Sigmoid colon (tissue), 7 donors: Measurements from ENCODE around the gene SMIM44. TPM values are rescaled to one million over a fixed set of nuclear protein-coding genes. Genes with fewer than 3 reads are reported as not detected.

Experiments used
- DNase-seq: peaks from one replicate; pipeline ENCODE4 v3.0.0-alpha.2; 2019
- H3K27ac ChIP-seq, 4 donors: fragments of 200-600 bp; sonication (generic); one replicate each; pipeline ENCODE4 v1.5.1; 2016 to 2019; ENCODE audit warnings: mild to moderate bottlenecking in 1 of 4
- H3K27me3 ChIP-seq, 3 donors: fragments of 200-600 bp; sonication (generic); one replicate each; pipeline ENCODE4 v1.5.1; 2019; ENCODE audit warnings: mild to moderate bottlenecking in 1 of 3
- H3K36me3 ChIP-seq, 4 donors: fragments of 200-600 bp; sonication (generic); one replicate each; pipeline ENCODE4 v1.5.1; 2016 to 2019
- H3K4me1 ChIP-seq, 4 donors: fragments of 200-600 bp; sonication (generic); one replicate each; pipeline ENCODE4 v1.5.1; 2017 to 2019
- H3K4me3 ChIP-seq, 4 donors: fragments of 200-600 bp; sonication (generic); one replicate each; pipeline ENCODE4 v1.5.1; 2017 to 2019; ENCODE audit warnings: mild to moderate bottlenecking in 2 of 4, moderate library complexity in 1 of 4
- H3K9me3 ChIP-seq, 4 donors: fragments of 200-600 bp in 3 of 4; sonication (generic) in 3 of 4; one replicate each; pipeline versions ENCODE4 v1.5.1 to v1.6.1; 2013 to 2019
- EP300 ChIP-seq, 4 donors: sonication (generic); formaldehyde crosslinking; IDR thresholded peaks; one replicate each; pipeline ENCODE4 v1.6.1; 2017; ENCODE audit warnings: antibody characterized with exemption in 4 of 4
- POLR2A ChIP-seq, 2 donors: fragments of 450-650 bp; IDR thresholded peaks; one replicate each; pipeline ENCODE4 v1.6.1; 2016; ENCODE audit warnings: antibody characterized with exemption in 2 of 2, mild to moderate bottlenecking in 2 of 2, moderate library complexity in 2 of 2
- POLR2AphosphoS5 ChIP-seq, 4 donors: sonication (generic); formaldehyde crosslinking; IDR thresholded peaks; one replicate each; pipeline ENCODE4 v1.6.1; 2017; ENCODE audit warnings: antibody characterized with exemption in 4 of 4
- WGBS, 2 donors: extraction: QIAGEN DNeasy Blood & Tissue Kit; methylation state at CpG; one replicate each; pipeline ENCODE4 v1.1.7; 2013; 5-methylcytosine and 5-hydroxymethylcytosine counted together
- intact Hi-C: fragments of 100-400 bp; cut with DNase I; formaldehyde crosslinking; loops from one replicate; pipeline ENCODE4 v1.15.1; 2023
- polyA plus RNA-seq, 3 donors: library from polyadenylated mRNA; stranded (reverse); fragments of 200-250 nt; gene quantifications; one replicate each; pipeline ENCODE4 v1.2.3, GENCODE V29; 2013
- total RNA-seq, 4 donors: library from RNA; depleted of rRNA; stranded (reverse); fragments of >200 nt; gene quantifications; one replicate each; pipeline ENCODE4 v1.1.0, GENCODE V29; 2016
- TF ChIP-seq, protein P1 (sequence below), 4 experiments: fragments of 450-650 bp in 3 of 4; fragments of 200-600 bp in 1 of 4; IDR thresholded peaks; one replicate each; pipeline ENCODE4 v1.5.1; 2016 to 2019; ENCODE audit warnings: antibody characterized with exemption in 4 of 4, mild to moderate bottlenecking in 3 of 4, moderate library complexity in 2 of 4
- donor health status: healthy with polysubstance abuse.
- donor health status: Bipolar disorder and iron deficiency.
- donor health status: healthy.

SMIM44 gene
- total and polyA plus RNA-seq, 7 donors, result 2.9 TPM; not detected in 6

GRCh38 chr19:3463714-3464586 lies 19.3 kb downstream of the SMIM44 start:
- WGBS, 2 donors, result 87 to 94% methylated on average over 57 of the region's 57 CpGs
- no peaks in the 10 kb centered on the region for H3K9me3 ChIP-seq
- no peak for TF ChIP-seq POLR2A (IDR thresholded peaks at IDR 0.05)
- peak in 3 of 4 donors; percentile 12 to 28 (median 22) for TF ChIP-seq POLR2AphosphoS5 (IDR thresholded peaks at IDR 0.05)
- no peak for TF ChIP-seq EP300 (IDR thresholded peaks at IDR 0.05)
- peak overlapping the region; percentile 70 to 92 (median 86) for H3K27ac ChIP-seq
- intact Hi-C loops, result no loop called here
- peaks cover 0 to 83% (median 75%) of the 10 kb centered on the region in 4 donors for H3K4me1 ChIP-seq
- H3K4me3 ChIP-seq, result no peak overlapping the region
- DNase-seq, result no peak
- peaks cover 0 to 41% (median 14%) of the 10 kb centered on the region in 4 donors for H3K36me3 ChIP-seq
- H3K27me3 ChIP-seq, result no peaks in the 10 kb centered on the region

DNA sequence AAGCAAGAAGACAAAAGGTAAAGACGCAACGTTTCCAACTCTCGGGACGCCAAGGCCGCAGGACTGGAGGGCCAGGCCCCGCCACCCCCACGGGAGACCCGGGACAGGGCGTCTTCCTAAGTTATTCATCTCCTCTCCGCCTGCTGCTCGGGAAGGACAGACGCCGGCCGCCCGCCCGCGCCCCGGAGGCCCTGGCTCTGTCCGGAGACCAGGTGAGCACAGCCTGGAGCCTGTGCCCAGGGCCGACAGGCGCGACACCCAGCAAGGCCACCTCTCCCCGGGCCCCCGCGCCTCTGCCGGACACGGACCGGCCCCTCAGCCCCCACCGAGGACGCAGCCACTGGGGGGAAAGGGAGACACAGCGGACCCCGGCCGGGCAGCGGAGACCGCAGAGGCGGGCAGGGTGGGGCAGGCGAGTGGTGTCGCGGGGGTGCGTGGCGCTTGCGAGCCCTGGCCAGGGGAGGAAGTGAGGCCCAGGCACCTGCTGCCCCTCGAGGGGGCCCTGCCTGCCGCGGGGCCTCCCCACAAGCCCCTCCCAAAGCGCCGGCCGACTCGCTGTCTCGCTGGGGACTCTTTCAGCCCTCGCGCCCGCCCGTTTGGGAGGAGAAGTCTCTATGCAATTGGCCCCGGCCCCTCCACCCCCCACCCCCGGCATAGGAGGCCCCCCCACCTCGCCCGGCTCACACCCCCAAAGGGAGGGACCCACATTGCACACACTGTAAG lies 20.1 kb downstream of the SMIM44 start:
- Histone ChIP-seq H3K4me1 (peaks cover 0 to 83% (median 80%) of the 10 kb centered on the region in 4 donors), H3K27ac (peak overlapping the region; percentile 70 to 92 (median 86)), H3K9me3 (no peaks in the 10 kb centered on the region), H3K27me3 (no peaks in the 10 kb centered on the region), H3K4me3 (no peak overlapping the region), H3K36me3 (peaks cover 0 to 41% (median 14%) of the 10 kb centered on the region in 4 donors)
- intact Hi-C loops, result no loop called here
- no peak for TF ChIP-seq EP300 (IDR thresholded peaks at IDR 0.05)
- peak in 1 of 4 donors; percentile 30 for TF ChIP-seq POLR2AphosphoS5 (IDR thresholded peaks at IDR 0.05)
- no peak for DNase-seq
- 85 to 90% methylated on average over 58 of the region's 58 CpGs for WGBS, 2 donors

GRCh38 chr19:3459965-3460582 lies 23.2 kb downstream of the SMIM44 start:
- intact Hi-C loops, result no loop called here
- Histone ChIP-seq H3K36me3 (peaks cover 3 to 64% (median 31%) of the 10 kb centered on the region in 4 donors), H3K9me3 (no peaks in the 10 kb centered on the region), H3K27ac (peak overlapping the region; percentile 82 to 92 (median 88)), H3K4me3 (no peak overlapping the region), H3K27me3 (no peaks in the 10 kb centered on the region), H3K4me1 (peaks cover 0 to 84% (median 79%) of the 10 kb centered on the region in 4 donors)
- 88 to 92% methylated on average over 15 of the region's 15 CpGs for WGBS, 2 donors
- DNase-seq, result no peak
- TF ChIP-seq EP300 (IDR thresholded peaks at IDR 0.05), result no peak
- TF ChIP-seq POLR2AphosphoS5 (IDR thresholded peaks at IDR 0.05), result no peak
- no peak for TF ChIP-seq POLR2A (IDR thresholded peaks at IDR 0.05)
- TF ChIP-seq, protein P1, sequence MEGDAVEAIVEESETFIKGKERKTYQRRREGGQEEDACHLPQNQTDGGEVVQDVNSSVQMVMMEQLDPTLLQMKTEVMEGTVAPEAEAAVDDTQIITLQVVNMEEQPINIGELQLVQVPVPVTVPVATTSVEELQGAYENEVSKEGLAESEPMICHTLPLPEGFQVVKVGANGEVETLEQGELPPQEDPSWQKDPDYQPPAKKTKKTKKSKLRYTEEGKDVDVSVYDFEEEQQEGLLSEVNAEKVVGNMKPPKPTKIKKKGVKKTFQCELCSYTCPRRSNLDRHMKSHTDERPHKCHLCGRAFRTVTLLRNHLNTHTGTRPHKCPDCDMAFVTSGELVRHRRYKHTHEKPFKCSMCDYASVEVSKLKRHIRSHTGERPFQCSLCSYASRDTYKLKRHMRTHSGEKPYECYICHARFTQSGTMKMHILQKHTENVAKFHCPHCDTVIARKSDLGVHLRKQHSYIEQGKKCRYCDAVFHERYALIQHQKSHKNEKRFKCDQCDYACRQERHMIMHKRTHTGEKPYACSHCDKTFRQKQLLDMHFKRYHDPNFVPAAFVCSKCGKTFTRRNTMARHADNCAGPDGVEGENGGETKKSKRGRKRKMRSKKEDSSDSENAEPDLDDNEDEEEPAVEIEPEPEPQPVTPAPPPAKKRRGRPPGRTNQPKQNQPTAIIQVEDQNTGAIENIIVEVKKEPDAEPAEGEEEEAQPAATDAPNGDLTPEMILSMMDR (IDR thresholded peaks at IDR 0.05), result no peak

DNA sequence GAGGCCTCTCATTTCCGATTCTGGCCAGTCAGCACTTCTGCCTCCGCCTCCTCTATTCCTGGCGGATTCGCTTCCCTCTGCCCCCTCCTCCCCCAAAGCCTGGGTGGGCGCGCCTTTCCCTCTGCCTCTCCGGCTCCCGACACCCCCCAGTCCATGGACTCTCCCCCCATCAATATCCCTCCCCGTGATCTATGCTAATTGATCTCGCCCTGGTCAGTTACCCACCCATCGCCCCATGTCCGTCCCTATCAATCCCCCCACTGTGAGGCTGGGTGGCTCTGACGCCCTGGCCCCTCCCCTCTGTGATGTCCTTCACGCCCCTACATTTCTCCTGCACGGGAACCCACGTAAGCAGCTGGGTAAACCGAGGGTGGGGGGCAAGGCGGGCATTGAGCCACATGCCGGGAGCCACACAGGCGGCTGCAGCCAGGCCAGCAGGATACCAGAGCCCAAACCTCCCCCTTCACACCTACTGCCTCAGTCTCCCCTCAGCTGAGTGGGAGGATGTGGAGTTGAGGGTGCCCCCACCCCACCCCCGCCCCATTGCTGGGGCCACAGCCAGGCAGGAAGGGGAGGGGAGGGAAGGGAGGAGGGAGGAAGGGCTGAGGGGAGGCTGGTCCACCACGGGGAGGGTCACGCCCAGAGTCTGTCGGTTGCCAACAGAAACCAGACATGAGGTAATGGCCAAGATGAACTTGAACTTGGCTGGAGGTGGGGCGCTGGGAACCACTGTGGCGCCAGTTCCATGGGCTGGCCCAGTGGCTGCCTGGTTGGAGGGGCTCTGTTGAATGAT lies 24.0 kb downstream of the SMIM44 start:
- Histone ChIP-seq H3K27me3 (no peaks in the 10 kb centered on the region), H3K9me3 (no peaks in the 10 kb centered on the region), H3K4me1 (peaks cover 0 to 79% (median 74%) of the 10 kb centered on the region in 4 donors), H3K36me3 (peaks cover 7 to 71% (median 39%) of the 10 kb centered on the region in 4 donors), H3K4me3 (no peak overlapping the region), H3K27ac (peak overlapping the region; percentile 82 to 92 (median 88))
- peak; percentile 95 for DNase-seq
- 65 to 72% methylated on average over 26 of the region's 26 CpGs for WGBS, 2 donors
- intact Hi-C loops, result no loop called here
- peak in 3 of 4 donors; percentile 43 to 76 (median 52) for TF ChIP-seq POLR2AphosphoS5 (IDR thresholded peaks at IDR 0.05)
- peak in 2 of 4 donors; percentile 39 to 81 for TF ChIP-seq EP300 (IDR thresholded peaks at IDR 0.05)
- no peak for TF ChIP-seq POLR2A (IDR thresholded peaks at IDR 0.05)

DNA sequence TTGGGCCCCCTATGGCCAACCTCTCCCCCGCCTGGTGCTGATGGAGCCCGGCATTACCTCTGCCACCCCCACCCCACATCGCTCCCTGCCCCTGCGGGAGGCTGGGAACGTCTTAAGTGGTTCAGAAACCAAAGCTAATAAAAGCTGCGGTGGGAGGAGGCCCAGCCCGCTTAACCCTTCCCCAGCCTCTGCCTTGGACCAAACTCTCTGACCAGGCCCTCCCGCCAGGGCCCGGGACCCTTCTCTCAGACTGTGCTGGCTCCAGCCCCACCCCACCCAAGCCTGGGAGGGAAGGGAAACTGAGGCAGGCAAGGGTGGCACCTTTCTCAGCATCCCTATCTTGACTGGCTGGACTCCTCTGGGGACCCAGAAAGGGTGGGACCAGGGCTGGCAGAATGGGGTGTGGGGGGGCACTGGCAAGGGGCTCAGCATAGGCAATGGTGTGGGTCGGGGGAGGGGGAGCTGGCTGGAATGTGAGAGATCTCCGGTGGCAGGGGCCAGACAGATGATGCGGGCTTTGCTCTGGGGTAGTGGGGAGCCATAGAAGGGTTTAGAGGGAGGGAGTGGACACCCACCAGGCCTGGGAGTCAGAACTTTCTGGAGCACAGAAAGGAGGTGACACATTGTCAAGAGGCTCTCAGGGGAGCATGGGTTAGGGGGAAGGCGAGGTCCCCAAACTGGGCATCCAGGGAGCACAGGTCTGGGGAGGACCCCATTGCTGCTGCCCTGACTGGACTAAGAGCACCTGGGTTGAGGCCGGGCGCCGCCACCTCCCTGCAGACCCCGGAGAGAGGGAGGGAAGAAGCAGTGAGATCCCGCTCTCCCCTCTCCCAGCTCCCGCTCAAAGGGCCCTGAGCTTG lies 24.8 kb downstream of the SMIM44 start:
- Histone ChIP-seq H3K4me3 (no peak overlapping the region), H3K27ac (peak overlapping the region; percentile 82 to 92 (median 88)), H3K4me1 (peaks cover 0 to 76% (median 66%) of the 10 kb centered on the region in 4 donors), H3K27me3 (no peaks in the 10 kb centered on the region), H3K36me3 (peaks cover 15 to 71% (median 42%) of the 10 kb centered on the region in 4 donors), H3K9me3 (no peaks in the 10 kb centered on the region)
- WGBS, 2 donors, result 75 to 77% methylated on average over 19 of the region's 19 CpGs
- intact Hi-C loops, result no loop called here
- no peak for TF ChIP-seq POLR2A (IDR thresholded peaks at IDR 0.05)
- peak in 1 of 4 donors; percentile 5 for TF ChIP-seq POLR2AphosphoS5 (IDR thresholded peaks at IDR 0.05)
- TF ChIP-seq, protein P1 (IDR thresholded peaks at IDR 0.05), result no peak
- no peak for TF ChIP-seq EP300 (IDR thresholded peaks at IDR 0.05)
- no peak for DNase-seq
